Nephron (organoid): ENCODE measurements around the gene SLC43A2.

ENCODE experiments used
- H3K27ac Mint-ChIP-seq, 3 experiments: 2 replicates each; pipeline ENCODE4 v1.8.0; 2020; ENCODE audit warnings: mixed read lengths in 3 of 3, mild to moderate bottlenecking in 2 of 3, moderate library complexity in 1 of 3
- H3K27me3 Mint-ChIP-seq: 2 replicates; pipeline ENCODE4 v1.8.0; 2021; ENCODE audit warnings: low read depth, mild to moderate bottlenecking, moderate library complexity, mixed read lengths
- H3K36me3 Mint-ChIP-seq: 2 replicates; pipeline ENCODE4 v1.8.0; 2020; ENCODE audit warnings: low read depth, mixed read lengths
- H3K4me1 Mint-ChIP-seq: 2 replicates; pipeline ENCODE4 v1.8.0; 2020; ENCODE audit warnings: mixed read lengths
- H3K4me3 Mint-ChIP-seq, 3 experiments: 2 replicates each; pipeline ENCODE4 v1.8.0; 2020; ENCODE audit warnings: mild to moderate bottlenecking in 3 of 3, mixed read lengths in 3 of 3, moderate library complexity in 2 of 3
- H3K9me3 Mint-ChIP-seq: 2 replicates; pipeline ENCODE4 v1.8.0; 2020; ENCODE audit warnings: mixed read lengths
- CTCF ChIP-seq, 3 experiments: fragments of 200-600 bp; sonication (generic); IDR thresholded peaks; one replicate each; pipeline ENCODE4 v1.5.0; 2021; ENCODE audit warnings: antibody characterized with exemption in 3 of 3; ENCODE audit not compliant: unreplicated experiment in 3 of 3

Gene SLC43A2

GRCh38 chr17:1648173-1648962, 19.7 kb upstream of the SLC43A2 start:
- Mint-ChIP-seq H3K4me3 (peak overlapping the region; percentile 72 to 76 (median 75)), H3K36me3 (peaks cover 29% of the 10 kb centered on the region), H3K9me3 (no peaks in the 10 kb centered on the region), H3K27me3 (peaks cover 16% of the 10 kb centered on the region), H3K4me1 (peaks cover 23% of the 10 kb centered on the region), H3K27ac (no peak overlapping the region)
- no peak for TF ChIP-seq CTCF (IDR thresholded peaks at IDR 0.05; ENCODE audit: unreplicated experiment in 3 of 3)

GRCh38 chr17:1647802-1648171, 19.2 kb upstream of the SLC43A2 start:
- Mint-ChIP-seq H3K27ac (peak overlapping the region in 1 of 3 experiments; percentile 37), H3K9me3 (no peaks in the 10 kb centered on the region), H3K36me3 (peaks cover 23% of the 10 kb centered on the region), H3K27me3 (peaks cover 18% of the 10 kb centered on the region), H3K4me1 (peaks cover 23% of the 10 kb centered on the region), H3K4me3 (peak overlapping the region in 2 of 3 experiments; percentile 75 to 78)
- no peak for TF ChIP-seq CTCF (IDR thresholded peaks at IDR 0.05; ENCODE audit: unreplicated experiment in 3 of 3)

- Mint-ChIP-seq H3K36me3 (peaks cover 8% of the 10 kb centered on the region), H3K9me3 (no peaks in the 10 kb centered on the region), H3K27me3 (peaks cover 26% of the 10 kb centered on the region), H3K4me3 (peak overlapping the region; percentile 54 to 69 (median 63)), H3K4me1 (peaks cover 23% of the 10 kb centered on the region), H3K27ac (peak overlapping the region; percentile 34 to 46 (median 44))
- no peak for TF ChIP-seq CTCF (IDR thresholded peaks at IDR 0.05; ENCODE audit: unreplicated experiment in 3 of 3)
These were observed 17.7 kb upstream of the SLC43A2 start for GRCh38 chr17:1646199-1646875.

- Mint-ChIP-seq H3K4me1 (peaks cover 23% of the 10 kb centered on the region), H3K36me3 (no peaks in the 10 kb centered on the region), H3K27me3 (peaks cover 26% of the 10 kb centered on the region), H3K27ac (peak within 1 kb of the TSS; percentile 34 to 46 (median 44)), H3K9me3 (no peaks in the 10 kb centered on the region), H3K4me3 (peak within 1 kb of the TSS; percentile 80 to 85 (median 84))
- no peak for TF ChIP-seq CTCF (IDR thresholded peaks at IDR 0.05; ENCODE audit: unreplicated experiment in 3 of 3)
These were observed 16.9 kb upstream of the SLC43A2 start, which contains the start of gene SCARF1 for GRCh38 chr17:1645207-1646171. TSS of gene SCARF1 (minus strand) at chr17:1645732. CDS start at chr17:1645697, 35 bp downstream.

- no peak for TF ChIP-seq CTCF (IDR thresholded peaks at IDR 0.05; ENCODE audit: unreplicated experiment in 3 of 3)
- H3K4me3 Mint-ChIP-seq = peak overlapping the region; percentile 80 to 85 (median 84)
- peaks cover 23% of the 10 kb centered on the region for H3K4me1 Mint-ChIP-seq
- peaks cover 26% of the 10 kb centered on the region for H3K27me3 Mint-ChIP-seq
- no peaks in the 10 kb centered on the region for H3K36me3 Mint-ChIP-seq
- H3K27ac Mint-ChIP-seq = peak overlapping the region in 1 of 3 experiments; percentile 78
- no peaks in the 10 kb centered on the region for H3K9me3 Mint-ChIP-seq
These were observed 16.0 kb upstream of the SLC43A2 start for GRCh38 chr17:1644493-1645206.
